H9 (cell line): ENCODE measurements around the gene CYCS. TPM values are rescaled to one million over a fixed set of nuclear protein-coding genes. Genes with fewer than 3 reads are reported as not detected.
"Not testable (repeated sequence)": the region's sequence is repeated elsewhere in the genome, so short reads cannot be mapped to it uniquely, and the experiment has no call there.

ENCODE experiments used
- DNase-seq: peaks from one replicate; pipeline ENCODE4 v3.0.0-alpha.2; 2017
- H2AFZ ChIP-seq: one replicate; pipeline ENCODE4 v1.6.1; 2013; ENCODE audit warnings: mild to moderate bottlenecking, low read length, control low read depth, moderate library complexity
- H2AK5ac ChIP-seq: 2 replicates; pipeline ENCODE4 v1.6.1; 2013; ENCODE audit warnings: low read length, control low read depth, mixed read lengths; ENCODE audit not compliant: insufficient read length
- H2BK120ac ChIP-seq: one replicate; pipeline ENCODE4 v1.6.1; 2013; ENCODE audit warnings: low read depth, mild to moderate bottlenecking, low read length, control low read depth, inconsistent platforms; ENCODE audit not compliant: poor library complexity, severe bottlenecking
- H2BK12ac ChIP-seq: 2 replicates; pipeline ENCODE4 v1.6.1; 2013; ENCODE audit warnings: low read length, control low read depth, mixed read lengths, low read depth; ENCODE audit not compliant: insufficient read length
- H2BK15ac ChIP-seq: 2 replicates; pipeline ENCODE4 v1.6.1; 2013; ENCODE audit warnings: low read depth, low read length, control low read depth
- H2BK20ac ChIP-seq: one replicate; pipeline ENCODE4 v1.6.1; 2013; ENCODE audit warnings: low read depth, mild to moderate bottlenecking, low read length, control low read depth, inconsistent platforms; ENCODE audit not compliant: poor library complexity, severe bottlenecking
- H2BK5ac ChIP-seq: 2 replicates; pipeline ENCODE4 v1.6.1; 2013; ENCODE audit warnings: low read length, control low read depth, mixed read lengths; ENCODE audit not compliant: insufficient read length
- H3K14ac ChIP-seq: 2 replicates; pipeline ENCODE4 v1.6.1; 2013; ENCODE audit warnings: low read length, control low read depth; ENCODE audit not compliant: insufficient read depth
- H3K18ac ChIP-seq: 2 replicates; pipeline ENCODE4 v1.6.1; 2013; ENCODE audit warnings: low read depth, mild to moderate bottlenecking, mixed read lengths, low read length, control low read depth; ENCODE audit not compliant: insufficient read length
- H3K23ac ChIP-seq: 2 replicates; pipeline ENCODE4 v1.6.1; 2013; ENCODE audit warnings: low read length, control low read depth, mixed read lengths, low read depth; ENCODE audit not compliant: insufficient read length
- H3K23me2 ChIP-seq: 2 replicates; pipeline ENCODE4 v1.6.1; 2013; ENCODE audit warnings: low read depth, mild to moderate bottlenecking, mixed read lengths, low read length, control low read depth; ENCODE audit not compliant: insufficient read length, poor library complexity, severe bottlenecking
- H3K27ac ChIP-seq: 2 replicates; pipeline ENCODE4 v1.5.1; 2013; ENCODE audit warnings: low read length, control low read depth, mixed read lengths, low read depth; ENCODE audit not compliant: insufficient read length
- H3K27me3 ChIP-seq: 2 replicates; pipeline ENCODE4 v1.6.1; 2013; ENCODE audit warnings: low read length, control low read depth, inconsistent platforms; ENCODE audit not compliant: insufficient read depth
- H3K4ac ChIP-seq: 2 replicates; pipeline ENCODE4 v1.6.1; 2013; ENCODE audit warnings: low read depth, mild to moderate bottlenecking, control low read depth, inconsistent platforms, low read length, moderate library complexity
- H3K4me1 ChIP-seq: 2 replicates; pipeline ENCODE4 v1.6.1; 2013; ENCODE audit warnings: low read length, control low read depth, inconsistent platforms; ENCODE audit not compliant: insufficient read depth
- H3K4me2 ChIP-seq: 2 replicates; pipeline ENCODE4 v1.6.1; 2013; ENCODE audit warnings: low read length, control low read depth, mixed read lengths; ENCODE audit not compliant: insufficient read length, insufficient read depth
- H3K56ac ChIP-seq: 2 replicates; pipeline ENCODE4 v1.6.1; 2013; ENCODE audit warnings: low read depth, mild to moderate bottlenecking, mixed read lengths, low read length, control low read depth; ENCODE audit not compliant: insufficient read length
- H3K79me1 ChIP-seq: 2 replicates; pipeline ENCODE4 v1.6.1; 2013; ENCODE audit warnings: low read depth, mild to moderate bottlenecking, moderate library complexity, low read length, control low read depth, inconsistent platforms; ENCODE audit not compliant: insufficient read depth, poor library complexity, severe bottlenecking
- H3K79me2 ChIP-seq: 2 replicates; pipeline ENCODE4 v1.6.1; 2013; ENCODE audit warnings: low read length, control low read depth, inconsistent platforms; ENCODE audit not compliant: insufficient read depth
- H3K9ac ChIP-seq: 2 replicates; pipeline ENCODE4 v1.6.1; 2013; ENCODE audit warnings: low read length, control low read depth, mixed read lengths; ENCODE audit not compliant: insufficient read length; ENCODE audit errors: extremely low read depth
- H3K9me3 ChIP-seq: one replicate; pipeline ENCODE4 v1.6.1; 2013; ENCODE audit warnings: low read depth, low read length, inconsistent platforms; ENCODE audit not compliant: control insufficient read depth
- H3T11ph ChIP-seq: one replicate; pipeline ENCODE4 v1.6.1; 2013; ENCODE audit warnings: mild to moderate bottlenecking, low read length, control low read depth, inconsistent platforms
- H4K20me1 ChIP-seq: one replicate; pipeline ENCODE4 v1.6.1; 2013; ENCODE audit not compliant: control insufficient read depth, insufficient read length, insufficient read depth
- H4K5ac ChIP-seq: 2 replicates; pipeline ENCODE4 v1.6.1; 2013; ENCODE audit warnings: low read depth, mild to moderate bottlenecking, mixed read lengths, low read length, control low read depth; ENCODE audit not compliant: insufficient read length
- H4K8ac ChIP-seq: replicated peaks from 2 replicates; pipeline ENCODE4 v1.6.1; 2013; ENCODE audit warnings: low read length, control low read depth, mixed read lengths, low read depth; ENCODE audit not compliant: insufficient read length
- H4K91ac ChIP-seq: 2 replicates; pipeline ENCODE4 v1.6.1; 2013; ENCODE audit warnings: low read depth, mild to moderate bottlenecking, moderate library complexity, mixed read lengths, low read length, control low read depth; ENCODE audit not compliant: insufficient read length
- H3K27ac Mint-ChIP-seq, 3 experiments: 2 replicates in 2 of 3; 3 replicates in 1 of 3; pipeline ENCODE4 v1.8.0; 2020 to 2021; ENCODE audit warnings: mixed read lengths in 3 of 3, mild to moderate bottlenecking in 1 of 3, moderate library complexity in 1 of 3
- H3K27me3 Mint-ChIP-seq: 2 replicates; pipeline ENCODE4 v1.8.0; 2021; ENCODE audit warnings: low read depth, mild to moderate bottlenecking, moderate library complexity, mixed read lengths
- H3K36me3 Mint-ChIP-seq, 3 experiments: 2 replicates in 2 of 3; 3 replicates in 1 of 3; pipeline ENCODE4 v1.8.0; 2020 to 2021; ENCODE audit warnings: low read depth in 3 of 3, mixed read lengths in 3 of 3; ENCODE audit not compliant: insufficient read depth in 1 of 3
- H3K4me1 Mint-ChIP-seq, 2 experiments: 2 replicates each; pipeline ENCODE4 v1.8.0; 2020; ENCODE audit warnings: mixed read lengths in 2 of 2
- H3K4me3 Mint-ChIP-seq, 2 experiments: 2 replicates in 1 of 2; 3 replicates in 1 of 2; pipeline ENCODE4 v1.8.0; 2020 to 2021; ENCODE audit warnings: mild to moderate bottlenecking in 2 of 2, mixed read lengths in 2 of 2, moderate library complexity in 1 of 2
- H3K9me3 Mint-ChIP-seq, 2 experiments: 2 replicates in 1 of 2; 3 replicates in 1 of 2; pipeline ENCODE4 v1.8.0; 2020; ENCODE audit warnings: mild to moderate bottlenecking in 2 of 2, mixed read lengths in 2 of 2, moderate library complexity in 1 of 2
- WGBS: extraction: QIAGEN DNeasy Blood & Tissue Kit; methylation state at CpG from one replicate; pipeline ENCODE4 v1.1.7; 2013; ENCODE audit warnings: missing lambda C conversion rate, low lambda C conversion rate, mixed read lengths; ENCODE audit not compliant: insufficient read length; ENCODE audit errors: extremely low coverage; 5-methylcytosine and 5-hydroxymethylcytosine counted together
- total RNA-seq: library from RNA; stranded (reverse); gene quantifications from 2 replicates; pipeline ENCODE4 v1.2.1, GENCODE V29; 2021
- TF ChIP-seq, protein P1 (sequence below): fragments of 200-600 bp; sonication (generic); conservative IDR thresholded peaks from 3 replicates; pipeline ENCODE4 v1.8.0; 2021; ENCODE audit warnings: antibody characterized with exemption, mild to moderate bottlenecking

The CYCS gene
- total RNA-seq, 1 experiment from 2014 or later = 209 TPM

DNA sequence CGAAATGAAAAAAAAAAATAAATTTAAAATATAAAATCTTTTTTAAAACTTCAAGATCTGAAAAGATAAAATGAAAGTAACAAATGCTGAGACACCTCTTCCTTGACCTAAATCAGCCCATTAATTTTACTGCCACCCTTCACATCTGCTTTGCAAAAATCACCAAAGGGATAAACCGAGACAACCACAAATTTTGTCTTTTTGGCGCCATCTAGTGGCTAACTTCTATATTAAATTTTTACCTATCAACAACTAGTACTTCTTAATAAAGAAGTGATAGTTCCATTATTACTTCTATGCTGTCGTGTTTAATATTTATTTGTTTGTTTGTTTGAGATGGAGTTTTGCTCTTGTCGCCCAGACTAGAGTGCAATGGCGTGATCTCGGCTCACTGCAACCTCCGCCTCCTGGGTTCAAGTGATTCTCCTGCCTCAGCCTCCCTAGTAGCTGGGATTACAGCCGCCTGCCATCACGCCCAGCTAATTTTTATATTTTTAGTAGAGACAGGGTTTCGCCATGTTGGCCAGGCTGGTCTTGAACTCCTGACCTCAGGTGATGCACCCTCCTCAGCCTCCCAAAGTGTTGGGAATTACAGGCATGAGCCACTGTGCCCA lies 35.0 kb upstream of the CYCS start:
- not testable (repeated sequence) for H2AK5ac ChIP-seq

More for the DNA sequence above, 35.0 kb upstream of the CYCS start:
- not testable (repeated sequence) for H2AFZ ChIP-seq, H3K14ac ChIP-seq, H3T11ph ChIP-seq, H2BK5ac ChIP-seq, H3K4me1 ChIP-seq, H2BK12ac ChIP-seq, H3K18ac ChIP-seq, DNase-seq, H3K4me3 Mint-ChIP-seq, H4K5ac ChIP-seq, H3K36me3 Mint-ChIP-seq, H3K9ac ChIP-seq, H3K56ac ChIP-seq, H3K23ac ChIP-seq, H3K9me3 ChIP-seq, H3K4me2 ChIP-seq, H4K91ac ChIP-seq, H3K27me3 Mint-ChIP-seq, H4K20me1 ChIP-seq, H3K4ac ChIP-seq, H2BK20ac ChIP-seq, H2BK120ac ChIP-seq, H4K8ac ChIP-seq, H2BK15ac ChIP-seq, H3K79me2 ChIP-seq, H3K79me1 ChIP-seq, H3K4me1 Mint-ChIP-seq, H3K27ac Mint-ChIP-seq, H3K27me3 ChIP-seq, H3K23me2 ChIP-seq, H3K27ac ChIP-seq, H3K9me3 Mint-ChIP-seq
- TF ChIP-seq, protein P1, sequence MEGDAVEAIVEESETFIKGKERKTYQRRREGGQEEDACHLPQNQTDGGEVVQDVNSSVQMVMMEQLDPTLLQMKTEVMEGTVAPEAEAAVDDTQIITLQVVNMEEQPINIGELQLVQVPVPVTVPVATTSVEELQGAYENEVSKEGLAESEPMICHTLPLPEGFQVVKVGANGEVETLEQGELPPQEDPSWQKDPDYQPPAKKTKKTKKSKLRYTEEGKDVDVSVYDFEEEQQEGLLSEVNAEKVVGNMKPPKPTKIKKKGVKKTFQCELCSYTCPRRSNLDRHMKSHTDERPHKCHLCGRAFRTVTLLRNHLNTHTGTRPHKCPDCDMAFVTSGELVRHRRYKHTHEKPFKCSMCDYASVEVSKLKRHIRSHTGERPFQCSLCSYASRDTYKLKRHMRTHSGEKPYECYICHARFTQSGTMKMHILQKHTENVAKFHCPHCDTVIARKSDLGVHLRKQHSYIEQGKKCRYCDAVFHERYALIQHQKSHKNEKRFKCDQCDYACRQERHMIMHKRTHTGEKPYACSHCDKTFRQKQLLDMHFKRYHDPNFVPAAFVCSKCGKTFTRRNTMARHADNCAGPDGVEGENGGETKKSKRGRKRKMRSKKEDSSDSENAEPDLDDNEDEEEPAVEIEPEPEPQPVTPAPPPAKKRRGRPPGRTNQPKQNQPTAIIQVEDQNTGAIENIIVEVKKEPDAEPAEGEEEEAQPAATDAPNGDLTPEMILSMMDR = peak; percentile 74
- WGBS = no CpG with 5 or more reads among the region's 11 CpGs
